GM12892 (cell line): ENCODE measurements around the gene PFKL.

Experiments used
- DNase-seq: peaks from one replicate; pipeline ENCODE4 v3.0.0; 2011; ENCODE audit not compliant: insufficient read length
- FAIRE-seq: peaks from 2 replicates; lab custom pipeline; 2011; peaks lifted over from hg19 to GRCh38; lab: Jason Lieb, UNC
- POLR2A ChIP-seq: IDR thresholded peaks from 2 replicates; pipeline ENCODE4 v1.6.1; 2011; ENCODE audit warnings: low read depth, low read length, control low read depth
- POLR2AphosphoS5 ChIP-seq: IDR thresholded peaks from 2 replicates; pipeline ENCODE4 v1.6.1; 2011; ENCODE audit warnings: low read depth, low read length, control low read depth
- TAF1 ChIP-seq: IDR thresholded peaks from 2 replicates; pipeline ENCODE4 v1.6.1; 2011; ENCODE audit warnings: low read depth, mild to moderate bottlenecking, control low read depth, low read length, borderline replicate concordance

The PFKL gene

DNA sequence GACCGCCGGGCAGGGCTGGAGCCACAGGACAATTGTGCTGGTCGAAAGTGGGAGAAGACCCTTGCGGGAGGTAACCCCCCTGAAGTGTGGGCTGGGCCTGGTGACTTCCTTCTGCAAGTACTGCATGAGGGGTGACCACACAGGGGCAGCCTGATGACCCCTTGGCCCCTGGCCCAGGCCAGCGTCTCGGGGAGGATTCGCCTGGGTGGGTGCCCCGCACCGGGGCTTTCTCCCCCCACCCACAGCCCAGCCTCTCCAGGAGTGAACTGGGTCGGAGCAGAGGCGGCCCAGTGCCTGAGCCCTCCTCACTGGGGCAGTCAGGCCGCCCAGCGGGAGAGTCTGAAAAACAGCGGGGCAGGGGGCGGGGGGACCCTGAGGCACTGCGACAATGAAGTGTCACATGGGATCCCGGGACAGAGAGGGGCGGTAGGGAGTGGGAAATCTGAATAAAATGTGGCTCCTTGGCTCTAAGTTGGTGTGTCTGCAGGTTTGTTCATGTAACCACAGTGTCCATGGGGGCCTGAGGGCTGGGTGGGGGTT lies 36.6 kb upstream of the PFKL start:
- DNase-seq, result no peak
- no peak for TF ChIP-seq POLR2AphosphoS5
- TF ChIP-seq TAF1, result no peak
- no peak for TF ChIP-seq POLR2A
- FAIRE-seq, result no peak

DNA sequence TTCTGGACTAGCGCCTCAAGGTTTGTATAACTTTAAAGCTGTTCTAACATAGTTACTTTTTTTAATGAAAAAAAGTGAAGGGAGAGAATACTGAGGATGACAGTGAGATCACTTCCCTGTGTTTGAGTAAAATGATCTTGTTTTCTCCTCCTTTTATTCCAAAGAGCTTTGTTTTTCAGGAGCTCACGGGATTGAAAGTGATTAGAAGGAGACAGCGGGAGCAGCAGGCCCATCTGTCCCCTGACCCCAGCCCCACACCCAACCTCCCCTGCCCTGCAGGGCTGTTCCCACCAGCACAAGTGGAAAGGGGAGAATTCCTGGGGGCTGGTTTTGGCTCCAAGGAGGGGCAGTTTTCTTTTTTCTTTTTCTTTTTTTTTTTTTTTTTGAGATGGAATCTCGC lies 36.1 kb upstream of the PFKL start:
- TF ChIP-seq POLR2A (no peak), TAF1 (no peak), POLR2AphosphoS5 (no peak)
- no peak for FAIRE-seq
- no peak for DNase-seq

DNA sequence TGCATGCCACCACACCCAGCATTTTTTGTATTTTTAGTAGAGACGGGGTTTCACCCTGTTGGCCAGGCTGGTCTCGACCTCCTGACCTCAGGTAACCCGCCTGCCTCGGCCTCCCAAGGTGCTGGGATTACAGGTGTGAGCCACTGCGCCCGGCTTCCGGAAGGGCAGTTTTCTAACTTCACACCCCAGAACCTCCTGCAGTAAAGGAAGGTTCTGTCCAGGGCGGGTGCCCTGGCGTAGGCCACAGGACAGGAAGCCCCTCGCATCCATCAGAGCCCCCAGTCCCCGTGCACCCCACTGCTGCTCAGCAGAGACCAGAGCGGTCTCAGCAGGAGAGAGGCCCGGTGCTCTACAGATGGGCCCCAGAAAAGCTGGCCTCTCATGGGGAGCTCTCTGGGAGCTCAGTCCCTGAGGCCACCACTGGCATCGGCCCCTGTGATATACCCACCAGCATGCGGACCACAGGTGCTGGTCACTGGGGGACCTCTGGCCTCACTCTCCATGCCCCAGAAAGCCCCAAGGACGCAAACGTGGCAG lies 34.1 kb upstream of the PFKL start:
- DNase-seq (no peak), FAIRE-seq (no peak)
- no peak for TF ChIP-seq POLR2A

DNA sequence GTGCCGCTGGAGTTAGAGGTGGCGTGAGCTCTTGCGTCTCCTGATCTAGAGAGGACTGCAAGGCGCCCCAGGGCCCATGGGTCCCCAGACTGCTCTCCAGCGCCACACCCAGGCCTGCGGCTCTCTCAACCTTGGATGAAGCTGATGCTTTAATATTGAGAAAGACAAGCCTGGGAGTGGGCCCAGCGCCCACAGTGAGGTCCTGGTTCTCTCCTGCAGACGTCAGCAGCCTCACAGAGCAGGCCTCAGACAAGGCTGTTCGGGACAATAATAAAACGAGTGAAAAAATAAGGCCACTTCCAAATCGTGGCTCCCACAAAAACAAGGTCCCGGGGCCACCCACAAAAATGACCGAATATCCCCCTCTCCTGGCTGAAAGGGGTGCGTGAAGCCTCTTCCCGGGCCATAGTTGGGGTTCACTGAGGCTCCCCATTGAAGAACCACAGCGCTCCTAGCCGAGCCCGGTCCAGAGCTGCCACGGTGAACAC lies 32.2 kb upstream of the PFKL start:
- TF ChIP-seq POLR2A, result no peak
- no peak for TF ChIP-seq POLR2AphosphoS5
- TF ChIP-seq TAF1, result no peak
- DNase-seq (no peak), FAIRE-seq (no peak)

DNA sequence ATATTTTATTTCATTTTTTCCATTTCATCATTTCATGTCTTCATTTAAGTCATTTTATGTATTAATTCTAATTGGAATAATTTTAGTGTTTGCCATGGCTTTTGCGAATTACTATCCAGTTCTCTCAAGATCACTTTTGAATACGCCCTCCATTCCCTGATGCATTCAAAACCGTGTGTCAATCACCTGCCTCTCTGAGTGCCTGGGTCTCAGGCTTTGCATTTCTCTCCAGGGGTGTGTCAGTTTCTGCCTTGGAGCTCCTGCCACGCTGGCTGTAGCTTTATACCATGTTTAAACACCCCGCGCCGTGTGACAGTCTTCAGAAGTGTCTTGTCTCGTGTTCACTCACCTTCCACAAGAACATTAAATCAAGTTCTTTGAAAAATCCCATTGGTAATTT lies 30.8 kb upstream of the PFKL start:
- no peak for DNase-seq
- TF ChIP-seq POLR2A (no peak), POLR2AphosphoS5 (no peak), TAF1 (no peak)
- FAIRE-seq, result no peak

DNA sequence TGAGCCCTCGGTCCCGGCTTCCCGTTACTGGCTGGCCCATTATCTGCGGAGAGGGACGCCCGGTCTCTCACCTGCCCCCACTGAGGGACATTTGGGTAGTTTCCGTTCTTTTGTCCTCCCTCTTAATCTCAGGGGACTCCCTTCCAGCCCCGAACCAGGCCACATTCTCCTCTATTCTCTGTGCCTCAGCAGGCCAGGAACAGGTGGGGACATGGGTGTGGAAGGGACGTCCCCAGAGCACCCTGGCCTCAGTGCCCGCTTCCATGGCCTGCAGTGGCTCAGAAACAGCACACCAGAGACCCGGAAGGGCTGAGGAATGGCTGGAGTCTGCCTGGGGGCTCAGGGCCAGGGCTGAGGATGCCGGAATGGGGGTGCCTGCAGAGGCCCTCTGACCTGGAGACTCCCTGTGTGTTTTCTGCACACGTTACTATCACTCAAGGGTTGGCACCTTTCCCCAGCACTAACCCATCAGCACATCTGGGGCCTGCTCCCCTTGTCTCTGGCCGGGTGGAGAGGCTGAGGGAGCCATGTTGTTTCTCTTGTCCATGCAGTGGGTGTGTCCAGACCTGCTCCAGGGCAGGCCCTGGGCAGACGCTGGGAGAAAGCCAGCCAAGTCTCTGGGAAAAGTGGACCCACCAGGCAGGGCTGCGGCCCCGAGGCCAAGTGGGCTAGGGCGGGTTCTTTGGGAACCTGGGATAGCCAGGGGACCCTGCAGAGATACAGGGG lies 28.1 kb upstream of the PFKL start:
- FAIRE-seq, result no peak
- DNase-seq, result no peak
- TF ChIP-seq POLR2AphosphoS5, result no peak
- no peak for TF ChIP-seq POLR2A
- no peak for TF ChIP-seq TAF1

DNA sequence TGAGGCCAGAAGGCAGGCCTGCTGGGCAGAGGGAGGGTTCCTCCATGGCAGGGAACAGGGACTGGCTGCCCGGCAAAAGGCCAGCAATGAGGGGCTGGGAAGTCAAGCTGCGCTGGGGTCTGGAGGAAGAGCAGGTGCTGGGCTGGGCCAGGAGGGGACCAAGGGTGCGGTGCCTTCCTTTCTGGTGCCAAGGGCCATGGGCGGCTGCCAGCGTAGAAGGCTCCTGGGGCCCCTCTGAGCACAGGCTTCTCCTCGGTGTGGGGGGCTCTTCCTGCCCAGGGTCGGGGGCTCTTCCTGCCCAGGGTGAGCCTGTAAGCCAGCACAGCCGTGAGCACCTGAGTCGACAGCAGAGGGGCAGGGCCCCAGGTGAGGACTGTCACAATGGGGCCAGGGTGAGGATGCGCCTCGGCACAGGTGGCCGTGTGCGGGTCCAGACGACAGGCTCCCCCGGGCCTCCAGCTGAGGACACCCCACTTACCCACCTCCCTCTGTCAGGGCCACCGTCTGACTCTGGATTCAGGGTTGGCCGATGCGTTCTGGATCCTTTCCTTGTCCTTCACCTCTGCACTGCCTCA lies 27.5 kb upstream of the PFKL start:
- DNase-seq, result no peak
- FAIRE-seq, result no peak
- TF ChIP-seq POLR2A, result no peak
- no peak for TF ChIP-seq POLR2AphosphoS5
- no peak for TF ChIP-seq TAF1

DNA sequence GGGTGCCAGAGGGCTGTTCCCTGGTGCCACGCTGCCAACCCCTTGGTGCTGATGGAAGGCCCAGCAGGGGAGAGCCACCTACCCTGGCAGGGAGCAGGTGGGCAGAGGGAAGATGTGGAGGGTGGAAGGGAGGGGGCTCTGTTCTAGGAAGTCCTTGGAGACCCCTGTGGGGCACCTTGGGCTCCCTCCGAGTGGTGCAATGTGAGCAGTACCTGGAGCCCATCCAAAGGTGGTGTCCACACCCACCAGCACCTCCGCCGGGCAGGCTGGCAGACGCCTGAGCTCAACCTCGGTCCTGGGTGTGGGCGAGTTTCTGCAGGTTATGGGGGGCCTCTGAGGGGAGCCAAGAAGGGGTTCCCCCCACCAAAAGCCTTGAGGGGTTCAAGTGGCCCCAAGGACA lies 26.8 kb upstream of the PFKL start:
- no peak for FAIRE-seq
- TF ChIP-seq POLR2A, result no peak
- TF ChIP-seq POLR2AphosphoS5, result no peak
- TF ChIP-seq TAF1, result no peak
- DNase-seq, result no peak

DNA sequence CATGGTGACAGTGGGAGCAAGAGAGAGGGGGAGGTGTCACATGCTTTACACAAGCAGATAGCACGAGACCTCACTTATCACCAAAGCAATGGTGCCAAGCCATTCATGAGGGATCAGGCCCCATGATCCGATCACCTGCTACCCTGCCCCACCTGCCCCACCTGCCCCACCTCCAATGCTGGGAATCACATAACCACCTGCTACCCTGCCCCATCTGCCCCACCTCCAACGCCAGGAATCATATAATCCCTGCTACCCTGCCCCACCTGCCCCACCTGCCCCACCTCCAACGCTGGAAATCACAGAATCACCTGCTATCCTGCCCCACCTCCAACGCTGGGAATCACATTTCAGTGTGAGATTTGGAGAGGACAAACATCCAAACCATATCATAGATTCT lies 24.8 kb upstream of the PFKL start:
- FAIRE-seq, result no peak
- TF ChIP-seq TAF1, result no peak
- TF ChIP-seq POLR2A, result no peak
- no peak for TF ChIP-seq POLR2AphosphoS5
- no peak for DNase-seq

DNA sequence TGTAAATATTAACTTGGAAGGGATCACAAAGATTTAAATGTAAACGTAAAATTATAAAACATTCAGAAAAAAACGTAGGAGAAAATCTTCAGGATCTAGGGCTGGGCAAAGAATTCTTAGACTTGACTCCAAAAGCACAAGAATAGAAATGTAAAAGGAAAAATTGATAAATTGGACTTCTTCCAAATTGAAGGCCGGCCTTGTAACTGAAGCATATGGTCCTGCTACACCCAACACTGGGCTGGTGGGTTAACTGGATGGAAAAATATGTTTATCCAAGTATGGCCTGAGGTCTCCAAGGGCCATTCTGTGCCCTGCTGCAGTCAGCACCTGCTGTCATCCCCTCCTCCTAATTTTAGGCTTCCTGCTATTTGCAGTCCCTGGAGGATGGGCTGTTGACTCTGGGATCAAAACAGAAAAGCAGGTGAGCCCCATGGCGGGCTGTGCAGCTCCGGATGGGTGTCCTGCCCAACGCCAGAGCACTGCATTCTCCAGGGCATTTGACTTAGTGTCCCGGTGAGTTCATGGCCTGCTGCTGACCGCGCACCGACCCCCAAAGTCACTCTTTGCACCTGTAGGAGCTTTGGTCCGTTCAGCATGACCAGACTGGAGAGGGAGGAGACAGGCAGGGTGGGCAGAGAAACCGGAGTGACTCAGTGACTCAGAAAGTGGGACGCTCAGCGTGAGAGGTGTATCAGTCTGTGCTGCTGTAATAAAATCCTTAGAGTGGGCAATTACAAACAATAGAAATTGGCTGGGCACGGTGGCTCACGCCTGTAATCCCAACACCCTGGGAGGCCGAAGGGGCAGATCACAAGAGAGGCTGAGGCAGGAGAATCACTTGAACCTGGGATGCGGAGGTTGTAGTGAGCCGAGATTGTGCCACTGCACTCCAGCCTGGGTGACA lies 20.2 kb upstream of the PFKL start:
- FAIRE-seq, result no peak
- DNase-seq, result no peak
- TF ChIP-seq TAF1 (no peak), POLR2A (no peak), POLR2AphosphoS5 (no peak)

DNA sequence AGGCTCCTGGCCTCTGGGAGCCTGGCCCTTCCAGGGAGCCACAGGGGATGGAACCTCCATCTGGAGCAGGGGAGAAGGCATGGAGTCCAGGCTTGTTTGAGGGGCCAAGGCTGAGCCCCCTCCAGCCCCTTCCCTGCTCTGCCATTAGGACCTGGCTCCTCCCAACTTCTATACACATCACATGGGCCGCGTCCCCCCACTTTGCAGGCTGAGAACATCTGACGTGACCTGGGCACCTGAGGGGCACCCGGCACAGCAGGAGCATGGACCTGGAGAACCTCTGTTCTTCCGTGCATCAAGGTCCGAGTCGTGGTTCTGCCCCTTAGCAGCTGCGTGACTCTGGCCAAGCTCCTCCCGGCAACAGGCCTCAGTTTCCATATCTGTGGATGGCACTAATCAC lies 18.1 kb upstream of the PFKL start:
- no peak for DNase-seq
- FAIRE-seq, result no peak
- TF ChIP-seq POLR2AphosphoS5 (no peak), TAF1 (no peak), POLR2A (no peak)
